GM21576 (cell line): ENCODE data around the gene PDE10A.

Experiments used
- ATAC-seq: cut with Tn5 transposase; IDR thresholded peaks from one replicate; pipeline ENCODE4 v1.9.1; 2021; ENCODE audit warnings: mild to moderate bottlenecking, moderate library complexity; ENCODE audit not compliant: unreplicated experiment

PDE10A gene

GRCh38 chr6:165426892-165427291, 236.1 kb downstream of the PDE10A start:
- no peak for ATAC-seq

- ATAC-seq, result no peak
Observed at GRCh38 chr6:165422192-165422591, 240.8 kb downstream of the PDE10A start.

DNA sequence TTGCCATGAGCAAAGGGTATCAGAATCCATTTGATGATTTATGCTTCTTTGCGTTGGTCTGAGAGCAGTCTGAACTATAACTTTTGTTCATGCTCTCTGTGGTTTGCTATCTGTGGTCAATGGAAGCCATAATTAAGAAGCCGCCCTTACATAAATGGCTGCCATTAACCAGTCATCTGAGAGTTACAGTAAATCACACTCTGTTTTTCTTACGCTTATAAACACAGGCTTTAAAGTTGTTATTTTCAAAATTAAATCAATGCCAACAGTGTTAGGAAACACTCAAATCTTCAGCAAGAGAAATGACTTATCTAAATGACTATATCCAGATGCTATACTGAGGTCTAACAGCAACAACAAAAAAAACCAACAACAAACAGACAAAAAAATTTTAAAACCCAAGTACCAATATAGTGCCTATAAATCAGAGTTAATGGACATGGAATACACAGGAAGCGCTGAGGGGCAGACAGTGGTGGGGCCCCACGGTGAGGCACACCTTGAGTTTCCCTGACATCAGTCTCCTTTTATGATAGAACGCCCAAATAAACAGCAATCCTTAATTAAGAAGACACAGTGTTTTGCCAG, 245.7 kb downstream of the PDE10A start:
- no peak for ATAC-seq

DNA sequence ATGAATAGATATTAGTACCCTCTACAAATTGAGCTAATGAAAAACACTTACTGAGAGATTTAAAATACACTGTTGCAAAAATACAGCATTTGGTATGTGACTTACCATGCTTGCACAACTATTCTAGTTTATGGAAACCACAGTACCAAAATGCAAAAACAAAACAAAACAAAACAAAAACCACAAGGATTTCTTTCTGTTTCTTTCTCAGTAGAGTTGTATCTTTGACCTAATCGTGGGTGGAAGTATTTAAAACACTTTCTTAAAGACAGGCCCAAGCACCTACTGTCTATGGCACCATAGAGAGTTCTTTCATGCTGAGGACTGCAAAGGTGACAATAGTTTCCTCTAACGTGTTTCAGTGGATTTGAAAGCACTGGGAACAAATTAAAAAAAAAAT, 258.3 kb downstream of the PDE10A start:
- ATAC-seq, result no peak

DNA sequence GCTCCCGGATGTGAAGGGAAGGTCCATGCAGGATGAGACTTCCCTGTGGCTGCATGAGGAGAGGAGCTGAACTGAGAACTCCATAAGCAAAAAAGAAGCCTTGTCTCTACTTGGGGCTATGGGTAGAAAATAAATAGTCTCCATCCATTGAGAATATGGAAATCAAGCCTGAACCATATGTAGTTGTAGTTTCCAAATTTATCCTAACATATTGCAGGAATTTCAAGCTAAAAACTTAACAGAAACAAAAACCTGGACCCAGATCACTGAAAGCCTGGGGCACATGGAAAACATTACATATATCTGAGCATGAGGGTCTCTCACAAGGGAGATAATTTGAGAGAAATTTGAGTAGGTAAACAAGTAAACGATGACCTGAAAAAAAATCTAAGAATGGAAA, 258.7 kb downstream of the PDE10A start:
- ATAC-seq, result no peak

- ATAC-seq, result no peak
Observed at GRCh38 chr6:165403006-165403595, 259.9 kb downstream of the PDE10A start.

DNA sequence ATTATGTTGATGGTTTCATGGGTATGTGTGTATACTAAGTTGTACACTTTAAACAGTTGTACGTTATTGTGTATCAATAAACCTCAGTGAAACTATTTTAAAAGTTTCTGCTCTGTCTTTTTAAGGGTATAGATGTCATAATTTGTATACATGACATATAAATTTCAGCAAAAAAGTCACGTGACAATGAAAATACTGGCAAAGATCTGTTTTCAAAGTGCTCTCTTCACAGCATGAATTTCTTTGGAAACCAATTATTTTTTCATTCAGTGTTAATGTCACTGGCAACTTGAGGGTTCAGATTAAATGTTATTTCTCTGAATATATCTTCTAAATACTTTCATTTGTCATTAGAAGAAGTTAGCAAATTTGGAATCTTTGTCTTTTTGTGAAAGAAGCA, 261.9 kb downstream of the PDE10A start:
- no peak for ATAC-seq

DNA sequence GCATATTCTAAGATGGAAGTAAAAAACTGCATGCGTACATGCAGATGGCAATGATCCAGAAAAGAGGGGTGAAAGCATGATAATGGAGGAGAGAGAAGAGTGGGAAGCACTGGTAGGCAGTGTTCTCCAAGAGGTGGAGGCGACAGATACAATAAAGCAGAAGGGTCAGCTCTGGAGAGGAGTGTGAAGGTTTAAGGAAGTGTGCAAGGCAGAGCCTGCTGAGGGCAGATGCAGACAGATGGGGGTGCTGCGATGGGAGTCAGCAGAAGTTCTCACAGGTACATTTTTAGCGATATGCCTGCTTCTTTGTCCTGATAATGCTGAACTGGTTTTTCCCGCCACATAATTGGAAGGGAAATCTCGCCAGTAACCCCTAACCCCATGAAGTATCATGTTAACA, 272.6 kb downstream of the PDE10A start:
- no peak for ATAC-seq

- no peak for ATAC-seq
Observed at GRCh38 chr6:165389534-165389933, 273.5 kb downstream of the PDE10A start.

DNA sequence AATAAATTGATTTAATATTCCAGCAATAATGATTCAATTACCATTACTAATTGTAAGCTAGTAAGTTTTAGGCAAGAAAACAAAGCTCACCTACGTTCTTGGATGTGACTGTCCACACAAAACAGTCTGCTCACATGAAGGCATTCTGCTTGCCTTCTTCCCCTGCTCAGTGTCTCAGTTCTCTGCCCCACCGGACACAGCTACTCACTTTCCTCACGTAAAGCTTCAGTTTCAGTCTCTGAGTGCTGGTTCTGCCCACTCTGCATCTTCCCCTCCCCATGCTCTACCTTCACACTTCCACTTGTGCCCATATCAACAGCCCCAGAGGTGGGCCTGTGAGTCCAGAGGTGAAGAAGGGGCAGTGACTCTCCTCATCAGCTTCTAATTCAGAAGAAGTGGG, 279.7 kb downstream of the PDE10A start:
- no peak for ATAC-seq

DNA sequence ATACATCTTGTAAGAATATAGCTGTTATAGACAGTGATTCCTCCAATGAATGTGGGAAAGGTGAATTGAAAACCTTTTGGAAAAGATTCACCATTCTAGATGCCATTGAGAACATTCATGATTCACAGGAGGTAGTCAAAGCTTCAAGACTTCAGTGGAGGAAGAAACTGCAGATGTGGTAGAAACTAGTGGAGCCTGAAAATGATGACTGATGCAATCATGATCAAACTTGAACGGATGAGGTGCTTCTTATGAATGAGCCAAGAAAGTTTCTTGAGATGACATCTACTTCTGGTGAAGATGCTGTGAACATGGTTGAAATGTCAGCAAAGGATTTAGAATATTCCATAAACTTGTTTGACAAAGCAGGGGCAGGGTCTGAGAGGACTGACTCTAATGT, 286.9 kb downstream of the PDE10A start:
- ATAC-seq, result no peak

DNA sequence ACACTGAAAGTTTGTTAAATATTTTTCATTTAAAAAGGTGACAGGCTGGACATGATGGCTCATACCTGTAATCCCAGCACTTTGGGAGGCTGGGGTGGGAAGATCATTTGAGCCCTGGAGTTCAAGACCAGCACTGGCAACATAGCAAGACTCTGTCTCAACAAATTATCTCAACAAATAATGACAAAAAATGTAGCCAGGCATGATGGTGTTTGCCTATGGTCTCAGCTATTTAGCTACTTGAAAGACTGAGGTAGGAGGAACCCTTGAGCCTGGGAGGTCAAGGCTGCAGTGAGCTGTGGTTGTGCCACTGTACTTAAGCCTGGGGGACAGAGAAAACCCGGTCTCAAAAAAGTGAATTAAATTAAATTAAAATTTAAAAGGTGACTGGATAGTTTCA, 297.7 kb downstream of the PDE10A start:
- ATAC-seq, result no peak

GRCh38 chr6:165345700-165346099, 317.3 kb downstream of the PDE10A start:
- no peak for ATAC-seq

DNA sequence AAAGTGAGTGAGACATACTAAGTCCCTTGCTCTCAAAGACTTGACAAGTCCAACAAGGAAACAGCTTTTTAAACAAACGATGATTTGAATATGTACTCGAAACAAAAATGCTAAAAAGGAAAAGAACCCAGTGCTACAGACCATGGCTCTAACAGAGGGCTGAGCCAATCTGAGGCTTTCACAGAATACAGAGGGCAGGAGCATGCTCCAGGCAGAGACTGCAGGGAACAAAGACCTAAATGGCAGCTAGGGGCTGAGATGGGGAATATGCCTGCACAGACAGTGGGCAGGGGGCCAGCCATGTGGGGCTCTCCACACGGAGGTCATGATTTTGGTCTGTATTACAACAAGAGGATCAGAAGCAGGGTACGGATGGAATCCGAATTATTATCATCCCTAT, 322.5 kb downstream of the PDE10A start:
- no peak for ATAC-seq

GRCh38 chr6:165325609-165326008, 337.4 kb downstream of the PDE10A start:
- ATAC-seq, result no peak

- no peak for ATAC-seq
Observed at GRCh38 chr6:165321555-165322145, 341.4 kb downstream of the PDE10A start.

GRCh38 chr6:165321150-165321549, 341.9 kb downstream of the PDE10A start:
- ATAC-seq, result no peak

GRCh38 chr6:165317723-165318122, 345.3 kb downstream of the PDE10A start:
- ATAC-seq, result no peak

DNA sequence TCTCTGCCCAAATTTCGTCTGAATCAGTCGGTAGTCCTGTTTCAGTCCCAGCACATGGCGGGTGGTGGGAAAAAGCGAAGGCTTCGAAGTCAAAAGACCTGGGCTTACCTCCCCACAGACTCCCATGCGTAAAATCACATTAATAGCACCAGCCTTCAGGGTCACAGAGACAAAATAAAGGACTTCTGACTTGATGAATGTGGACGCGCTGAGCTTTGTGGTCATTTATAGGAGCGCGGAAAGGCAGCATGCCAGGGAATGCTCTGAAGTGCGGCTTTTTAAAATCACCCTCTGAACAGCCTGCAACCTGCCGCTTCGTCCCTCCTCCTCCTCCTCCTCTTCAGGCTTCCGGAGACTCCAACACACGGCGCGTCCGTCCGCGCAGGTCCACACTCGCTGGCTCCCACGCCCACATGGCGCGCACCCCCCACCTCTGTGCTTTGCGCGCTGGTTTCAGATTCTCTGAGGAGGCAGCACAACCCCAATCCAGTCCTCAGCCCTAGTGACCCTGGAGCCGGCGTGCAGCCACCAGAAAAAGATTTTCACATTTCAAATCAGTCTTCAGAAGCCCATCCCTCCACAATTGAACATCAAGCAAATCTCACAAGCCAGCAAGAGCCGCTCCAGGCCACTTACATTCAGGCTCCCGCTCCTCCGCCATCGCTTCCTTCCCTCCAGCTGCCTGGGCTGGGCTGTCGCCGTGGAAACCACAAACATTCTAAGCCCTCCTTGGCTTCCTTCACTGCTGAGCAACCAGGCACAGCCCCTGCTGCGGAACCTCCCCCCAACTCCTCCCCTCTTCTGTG, 353.9 kb downstream of the PDE10A start, which contains the start of gene C6orf118:
C6orf118 (minus strand) TSS at position 680 of the 806 bp plus-strand sequence; CDS start at position 661, 19 bp downstream.
- ATAC-seq, result no peak

DNA sequence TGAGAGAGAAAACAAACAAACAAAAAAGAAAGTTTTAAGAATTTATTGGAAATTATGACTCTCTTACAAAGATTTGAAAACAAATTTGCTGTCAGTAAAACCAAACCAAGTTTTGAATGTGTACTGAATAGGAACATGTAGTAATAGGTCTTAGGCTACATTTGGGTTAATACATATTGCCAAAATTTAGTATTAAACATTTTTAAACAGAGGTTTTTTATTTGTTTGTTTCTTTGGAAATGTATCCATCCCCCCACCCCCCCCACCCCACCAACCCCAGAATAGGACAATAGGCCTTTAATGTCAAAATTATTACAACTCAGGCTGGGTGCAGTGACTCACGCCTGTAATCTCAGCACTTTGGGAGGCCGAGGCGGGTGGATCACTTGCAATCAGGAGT, 356.1 kb downstream of the PDE10A start:
- no peak for ATAC-seq

DNA sequence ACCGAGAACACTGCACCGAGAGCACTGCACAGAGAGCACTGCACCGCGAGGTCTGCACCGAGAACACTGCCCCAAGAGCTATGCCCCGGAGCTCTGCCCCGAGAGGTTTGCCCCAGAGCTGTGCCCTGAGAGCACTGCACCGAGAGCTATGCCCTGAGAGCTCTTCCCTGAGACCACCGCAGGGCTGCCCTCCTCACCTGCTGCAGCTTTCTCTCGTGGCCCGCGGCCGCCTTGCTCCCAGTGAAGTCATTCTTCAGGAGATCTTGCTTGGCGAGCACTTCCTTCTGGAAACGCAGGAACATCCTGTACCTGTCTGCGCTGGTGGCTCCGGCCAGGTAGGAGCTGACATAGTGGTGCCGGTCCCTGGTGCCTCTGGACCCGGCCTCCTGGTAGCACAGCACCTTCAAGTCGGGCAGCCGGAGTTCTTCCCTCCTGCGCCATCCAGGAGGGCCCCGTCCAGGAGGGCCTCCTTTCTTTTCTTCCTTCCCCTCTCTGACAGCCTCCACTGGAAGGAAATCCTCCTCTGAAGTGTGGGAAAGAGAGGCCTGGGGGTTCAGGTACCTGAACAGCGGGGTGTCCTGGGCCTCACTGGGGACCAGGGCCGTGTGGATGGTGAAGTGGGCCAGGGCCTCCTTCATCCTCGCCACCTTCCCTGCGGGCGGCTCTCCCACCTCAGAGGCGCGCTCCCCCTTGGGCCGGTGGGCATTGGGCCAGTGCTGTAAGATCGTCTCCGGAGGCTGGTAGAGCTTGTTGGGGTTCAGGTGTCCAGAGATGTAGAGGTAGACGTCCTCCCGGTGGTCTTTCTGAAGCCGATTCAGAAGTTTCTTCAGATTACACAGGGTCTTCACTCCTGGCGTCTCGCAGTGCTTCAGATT, 361.4 kb downstream of the PDE10A start:
- ATAC-seq, result no peak
